ENCODE results near the gene ZNF766.
A peak's percentile ranks its signal among the peaks of the same experiment; 100 is the strongest.
"Not testable (repeated sequence)": the region's sequence is repeated elsewhere in the genome, so short reads cannot be mapped to it uniquely, and the experiment has no call there.

ZNF766 gene

GRCh38 chr19:52275988-52276387 is 6.6 kb downstream of the ZNF766 start:
- no peak for DNase-seq (ENCODE audit: low spot score)

GRCh38 chr19:52277471-52277870 is 8.1 kb downstream of the ZNF766 start:
- no peak for DNase-seq (ENCODE audit: low spot score)

- DNase-seq (ENCODE audit: low spot score), result no peak
Observed at GRCh38 chr19:52286256-52286655, 16.9 kb downstream of the ZNF766 start.

- DNase-seq (ENCODE audit: low spot score), result no peak
Observed at GRCh38 chr19:52291781-52292180, 22.4 kb downstream of the ZNF766 start.

- DNase-seq (ENCODE audit: low spot score), result not testable (repeated sequence)
Observed at GRCh38 chr19:52292946-52293345, 23.6 kb downstream of the ZNF766 start.

- no peak for DNase-seq (ENCODE audit: low spot score)
Observed at GRCh38 chr19:52296400-52296772, 27.0 kb downstream of the ZNF766 start.

GRCh38 chr19:52296773-52297600 is 27.6 kb downstream of the ZNF766 start, which contains the start of gene ZNF480:
Gene ZNF480, plus strand, starts transcription at chr19:52297169. Its CDS starts 3,244 bp downstream, at chr19:52300413.
- peak; percentile 86 for DNase-seq (ENCODE audit: low spot score)

- DNase-seq (ENCODE audit: low spot score), result no peak
Observed at GRCh38 chr19:52297601-52298364, 28.4 kb downstream of the ZNF766 start.

- DNase-seq (ENCODE audit: low spot score), result no peak
Observed at GRCh38 chr19:52307275-52307674, 37.9 kb downstream of the ZNF766 start.

- DNase-seq (ENCODE audit: low spot score), result no peak
Observed at GRCh38 chr19:52322429-52322828, 53.0 kb downstream of the ZNF766 start.

GRCh38 chr19:52331757-52332156 is 62.4 kb downstream of the ZNF766 start:
- DNase-seq (ENCODE audit: low spot score), result no peak

- no peak for DNase-seq (ENCODE audit: low spot score)
Observed at GRCh38 chr19:52335768-52336116, 66.4 kb downstream of the ZNF766 start.

- DNase-seq (ENCODE audit: low spot score), result peak; percentile 87
Observed at GRCh38 chr19:52336117-52336790, 66.9 kb downstream of the ZNF766 start, which contains the start of gene ZNF610. Gene ZNF610, plus strand, starts transcription at chr19:52336243. Its CDS starts 12,930 bp downstream, at chr19:52349173.

- no peak for DNase-seq (ENCODE audit: low spot score)
Observed at GRCh38 chr19:52336791-52337381, 67.5 kb downstream of the ZNF766 start.

GRCh38 chr19:52339022-52339421 is 69.6 kb downstream of the ZNF766 start:
- DNase-seq (ENCODE audit: low spot score), result not testable (repeated sequence)

- peak; percentile 53 for DNase-seq (ENCODE audit: low spot score)
Observed at GRCh38 chr19:52343548-52343947, 74.2 kb downstream of the ZNF766 start.

GRCh38 chr19:52345162-52345561 is 75.8 kb downstream of the ZNF766 start:
- no peak for DNase-seq (ENCODE audit: low spot score)
